Endothelial cell of umbilical vein (primary cell): ENCODE results near the gene CBLL1. TPM values are rescaled to one million over a fixed set of nuclear protein-coding genes. Genes with fewer than 3 reads are reported as not detected.

ENCODE experiments used
- BruUV-seq: library from RNA; stranded (reverse); fragments of 400-500 nt; replicated peaks from 2 replicates; lab custom pipeline; 2021; lab: Mats Ljungman, UMichigan
- CTCF ChIA-PET: fragments of 300-600, 350-600 bp; sonication (Branson Sonifier 250); formaldehyde crosslinking; loops from one replicate; lab custom pipeline; 2021; ENCODE audit warnings: antibody characterized with exemption, inconsistent platforms; lab: Charles Lee
- POLR2A ChIA-PET: fragments of 300-600, 350-600 bp; sonication (Branson Sonifier 250); formaldehyde crosslinking; loops from one replicate; lab custom pipeline; 2021; ENCODE audit warnings: antibody characterized with exemption, inconsistent platforms; lab: Charles Lee
- DNase-seq: peaks from one replicate; pipeline ENCODE4 v3.0.0-alpha.2; 2011; ENCODE audit warnings: low read depth, low spot score
- FAIRE-seq: peaks from 2 replicates; lab custom pipeline; 2011; peaks lifted over from hg19 to GRCh38; lab: Jason Lieb, UNC
- H2AFZ ChIP-seq: 2 replicates; pipeline ENCODE4 v1.6.0; 2012; ENCODE audit warnings: low read depth, low read length, control low read depth, inconsistent platforms
- H3K27ac ChIP-seq: 2 replicates; pipeline ENCODE4 v1.5.1; 2011; ENCODE audit warnings: low read depth, mild to moderate bottlenecking, control low read depth, low read length, moderate library complexity; ENCODE audit not compliant: insufficient read depth
- H3K27me3 ChIP-seq, 2 experiments: 2 replicates each; pipeline versions ENCODE4 v1.6.0 to v1.6.1; 2011; ENCODE audit warnings: low read length in 2 of 2, mixed read lengths in 1 of 2; ENCODE audit not compliant: control insufficient read depth in 2 of 2, insufficient read depth in 2 of 2
- H3K36me3 ChIP-seq, 2 experiments: 2 replicates in 1 of 2; 3 replicates in 1 of 2; pipeline ENCODE4 v1.5.1; 2011; ENCODE audit warnings: low read length in 2 of 2, mild to moderate bottlenecking in 1 of 2, moderate library complexity in 1 of 2; ENCODE audit not compliant: control insufficient read depth in 2 of 2, insufficient read depth in 2 of 2; ENCODE audit errors: extremely low read depth in 1 of 2
- H3K4me1 ChIP-seq: 3 replicates; pipeline ENCODE4 v1.5.1; 2011; ENCODE audit warnings: mild to moderate bottlenecking, low read length; ENCODE audit not compliant: control insufficient read depth, insufficient read depth; ENCODE audit errors: extremely low read depth
- H3K4me2 ChIP-seq: 2 replicates; pipeline ENCODE4 v1.6.1; 2011; ENCODE audit warnings: low read length, control low read depth, mixed read lengths; ENCODE audit not compliant: insufficient read depth
- H3K4me3 ChIP-seq, 3 experiments: fragments of 200-600 bp in 1 of 3; sonication (generic), shearing (Covaris generic) in 1 of 3; replicated peaks in 1 of 3; 2 replicates each; pipeline ENCODE4 v1.5.1; 2011 to 2016; ENCODE audit warnings: control low read depth in 3 of 3, low read length in 3 of 3, mild to moderate bottlenecking in 2 of 3, inconsistent platforms in 1 of 3, low read depth in 1 of 3, moderate library complexity in 1 of 3; ENCODE audit not compliant: insufficient read depth in 1 of 3
- H3K79me2 ChIP-seq: 2 replicates; pipeline ENCODE4 v1.6.0; 2012; ENCODE audit warnings: low read length, inconsistent platforms; ENCODE audit not compliant: control insufficient read depth, insufficient read depth
- H3K9ac ChIP-seq: replicated peaks from 2 replicates; pipeline ENCODE3; 2011; ENCODE audit warnings: low read length, control low read depth; ENCODE audit not compliant: insufficient read depth; ENCODE audit errors: extremely low read depth
- H3K9me1 ChIP-seq: replicated peaks from 3 replicates; pipeline ENCODE4 v1.6.0; 2011; ENCODE audit warnings: mild to moderate bottlenecking, low read length; ENCODE audit not compliant: control insufficient read depth, insufficient read depth; ENCODE audit errors: extremely low read depth
- H3K9me3 ChIP-seq: replicated peaks from 2 replicates; pipeline ENCODE4 v1.5.1; 2012; ENCODE audit warnings: low read length, inconsistent platforms; ENCODE audit not compliant: control insufficient read depth, insufficient read depth
- H4K20me1 ChIP-seq: replicated peaks from 2 replicates; pipeline ENCODE3; 2011; ENCODE audit warnings: mild to moderate bottlenecking, low read length; ENCODE audit not compliant: control insufficient read depth, insufficient read depth; ENCODE audit errors: extremely low read depth
- CTCF ChIP-seq, 2 donors: IDR thresholded peaks; 1 replicate in 1 of 2; 2 replicates in 1 of 2; pipeline ENCODE4 v1.5.1; 2011; ENCODE audit warnings: low read length in 2 of 2, mild to moderate bottlenecking in 2 of 2, moderate library complexity in 2 of 2, control low read depth in 1 of 2, inconsistent platforms in 1 of 2, low read depth in 1 of 2; ENCODE audit not compliant: insufficient read depth in 1 of 2; ENCODE audit errors: extremely low read depth in 1 of 2
- EZH2 ChIP-seq: IDR thresholded peaks from 2 replicates; pipeline ENCODE4 v1.6.1; 2012; ENCODE audit warnings: borderline replicate concordance, low read depth, mild to moderate bottlenecking, moderate library complexity, low read length, inconsistent platforms; ENCODE audit not compliant: severe bottlenecking
- FOS ChIP-seq: IDR thresholded peaks from 2 replicates; pipeline ENCODE4 v1.6.1; 2011; ENCODE audit warnings: mild to moderate bottlenecking, low read length, moderate library complexity, borderline replicate concordance; ENCODE audit not compliant: insufficient read depth
- GATA2 ChIP-seq: IDR thresholded peaks from 2 replicates; pipeline ENCODE4 v1.7.0; 2011; ENCODE audit warnings: low read depth, mild to moderate bottlenecking, moderate library complexity, mixed read lengths, low read length; ENCODE audit not compliant: insufficient read length, insufficient read depth
- JUN ChIP-seq: IDR thresholded peaks from 2 replicates; pipeline ENCODE4 v1.6.1; 2011; ENCODE audit warnings: borderline replicate concordance, low read depth; ENCODE audit not compliant: insufficient read length, insufficient read depth
- MYC ChIP-seq: IDR thresholded peaks from one replicate; pipeline ENCODE4 v1.6.1; 2011; ENCODE audit warnings: mild to moderate bottlenecking, low read depth, low read length
- POLR2A ChIP-seq: IDR thresholded peaks from 2 replicates; pipeline ENCODE4 v1.6.1; 2012; ENCODE audit warnings: low read depth, mild to moderate bottlenecking, control low read depth, low read length
- POLR2AphosphoS5 ChIP-seq: IDR thresholded peaks from 2 replicates; pipeline ENCODE4 v1.6.1; 2012; ENCODE audit warnings: low read depth, mild to moderate bottlenecking, control low read depth, low read length, moderate library complexity; ENCODE audit not compliant: insufficient read depth
- dilution Hi-C: fragments of 300-500 bp; cut with MboI; formaldehyde crosslinking; loops from one replicate; pipeline ENCODE4 v1.15.0; 2019; ENCODE audit warnings: low sequenced_read_pairs; ENCODE audit not compliant: extremely low pct_ligation_motif_present
- intact Hi-C: fragments of 100-400 bp; cut with micrococcal nuclease; formaldehyde crosslinking; loops from one replicate; pipeline ENCODE4 v1.10.0; 2022
- polyA plus RNA-seq, 4 experiments: library from polyadenylated mRNA; depleted of rRNA in 3 of 4; stranded (reverse) in 3 of 4; unstranded in 1 of 4; fragments of >200 nt; gene quantifications; 2 replicates each; pipeline versions ENCODE4 v1.2.1 to v1.2.3, GENCODE V29; 2011 to 2012; ENCODE audit warnings: missing spikeins in 1 of 4
- total RNA-seq: library from RNA; stranded (reverse); gene quantifications from 2 replicates; pipeline ENCODE4 v1.2.3, GENCODE V29; 2021
- TF ChIP-seq, protein P1 (sequence below): IDR thresholded peaks from 2 replicates; pipeline ENCODE4 v1.6.1; 2011; ENCODE audit not compliant: insufficient read depth, insufficient read length

CBLL1 gene
- total and polyA plus RNA-seq, 2 donors (not counting 3 experiments of a cell fraction or from before 2014, with no cell fraction given), result 23.1 to 30.6 TPM

GRCh38 chr7:107725138-107725740 lies 18.7 kb upstream of the CBLL1 start:
- Histone ChIP-seq H2AFZ (no peak overlapping the region), H3K79me2 (no peaks in the 10 kb centered on the region), H3K36me3 (no peaks in the 10 kb centered on the region), H3K9me1 (no peaks in the 10 kb centered on the region), H3K4me1 (no peaks in the 10 kb centered on the region), H3K27me3 (peaks cover 12 to 17% of the 10 kb centered on the region in 2 experiments), H4K20me1 (no peaks in the 10 kb centered on the region), H3K27ac (no peak overlapping the region), H3K4me3 (no peak overlapping the region), H3K9me3 (no peaks in the 10 kb centered on the region), H3K4me2 (no peak overlapping the region), H3K9ac (no peak overlapping the region)
- FAIRE-seq (peak; percentile 65), DNase-seq (peak; percentile 77)
- intact Hi-C loops (loop anchor here (1.0 to 10.0 kb wide), 6 partner anchors 103 to 523 kb away; partner anchors contain the start of genes BCAP29, COG5 and DUS4L), dilution Hi-C loops (no loop called here)
- CTCF ChIA-PET, result interaction anchor here (0.7 to 7.0 kb wide), 10 partner anchors 12 to 529 kb away, joined by 3 to 83 read pairs (median 4); no protein-coding TSS in a partner anchor
- POLR2A ChIA-PET, result no interaction called here
- no TSS peak for BruUV-seq
- TF ChIP-seq POLR2AphosphoS5 (no peak), MYC (no peak), CTCF (IDR thresholded peaks at IDR 0.05; ENCODE audit: extremely low read depth in 1 of 2, insufficient read depth in 1 of 2, low read depth in 1 of 2, low read length in 2 of 2) (peak; percentile 41 to 47), EZH2 (no peak), FOS (no peak), POLR2A (no peak), JUN (peak; percentile 20), GATA2 (no peak)
- TF ChIP-seq, protein P1, sequence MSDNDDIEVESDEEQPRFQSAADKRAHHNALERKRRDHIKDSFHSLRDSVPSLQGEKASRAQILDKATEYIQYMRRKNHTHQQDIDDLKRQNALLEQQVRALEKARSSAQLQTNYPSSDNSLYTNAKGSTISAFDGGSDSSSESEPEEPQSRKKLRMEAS, result no peak
